Adipocyte (in vitro differentiated cells): Measurements from ENCODE around the gene TENT4B.

ENCODE experiments used
- DNase-seq: peaks from one replicate; pipeline ENCODE4 v3.0.0-alpha.2; 2015; ENCODE audit warnings: low read depth
- H3K27me3 ChIP-seq: replicated peaks from 2 replicates; pipeline ENCODE4 v1.7.0; 2013; ENCODE audit warnings: mild to moderate bottlenecking, low read length, moderate library complexity; ENCODE audit not compliant: control insufficient read depth, insufficient read depth
- H3K36me3 ChIP-seq: 2 replicates; pipeline ENCODE4 v1.7.0; 2013; ENCODE audit warnings: low read length, mild to moderate bottlenecking, moderate library complexity; ENCODE audit not compliant: control insufficient read depth, insufficient read depth, severe bottlenecking
- H3K4me1 ChIP-seq: 2 replicates; pipeline ENCODE4 v1.7.0; 2013; ENCODE audit warnings: mild to moderate bottlenecking, low read length, moderate library complexity; ENCODE audit not compliant: control insufficient read depth, insufficient read depth
- H3K4me3 ChIP-seq: 2 replicates; pipeline ENCODE4 v1.7.0; 2013; ENCODE audit warnings: mild to moderate bottlenecking, low read length, moderate library complexity
- H3K9ac ChIP-seq: 2 replicates; pipeline ENCODE4 v1.7.0; 2013; ENCODE audit warnings: mild to moderate bottlenecking, low read length, moderate library complexity
- H3K9me3 ChIP-seq: 2 replicates; pipeline ENCODE4 v1.7.0; 2013; ENCODE audit warnings: mild to moderate bottlenecking, low read length, moderate library complexity; ENCODE audit not compliant: control insufficient read depth

The TENT4B gene

GRCh38 chr16:50136399-50136798, 16.7 kb upstream of the TENT4B start:
- Histone ChIP-seq H3K36me3 (no peaks in the 10 kb centered on the region), H3K4me1 (no peaks in the 10 kb centered on the region), H3K4me3 (no peak overlapping the region), H3K27me3 (peaks cover 7% of the 10 kb centered on the region), H3K9me3 (no peaks in the 10 kb centered on the region), H3K9ac (no peak overlapping the region)
- no peak for DNase-seq

GRCh38 chr16:50137268-50137667, 15.8 kb upstream of the TENT4B start:
- H3K27me3 ChIP-seq: peaks cover 4% of the 10 kb centered on the region
- H3K4me3 ChIP-seq: no peak overlapping the region
- no peaks in the 10 kb centered on the region for H3K36me3 ChIP-seq
- no peaks in the 10 kb centered on the region for H3K9me3 ChIP-seq
- no peaks in the 10 kb centered on the region for H3K4me1 ChIP-seq
- no peak for DNase-seq
- no peak overlapping the region for H3K9ac ChIP-seq

GRCh38 chr16:50139580-50139979, 13.5 kb upstream of the TENT4B start:
- Histone ChIP-seq H3K27me3 (peaks cover 4% of the 10 kb centered on the region), H3K4me3 (no peak overlapping the region), H3K36me3 (no peaks in the 10 kb centered on the region), H3K9ac (no peak overlapping the region), H3K4me1 (no peaks in the 10 kb centered on the region), H3K9me3 (no peaks in the 10 kb centered on the region)
- no peak for DNase-seq

GRCh38 chr16:50144211-50144610, 8.9 kb upstream of the TENT4B start:
- Histone ChIP-seq H3K27me3 (no peaks in the 10 kb centered on the region), H3K4me1 (no peaks in the 10 kb centered on the region), H3K9ac (no peak overlapping the region), H3K36me3 (no peaks in the 10 kb centered on the region), H3K4me3 (no peak overlapping the region), H3K9me3 (no peaks in the 10 kb centered on the region)
- DNase-seq: no peak

- Histone ChIP-seq H3K4me3 (no peak overlapping the region), H3K9me3 (no peaks in the 10 kb centered on the region), H3K27me3 (no peaks in the 10 kb centered on the region), H3K36me3 (no peaks in the 10 kb centered on the region), H3K9ac (no peak overlapping the region), H3K4me1 (no peaks in the 10 kb centered on the region)
- DNase-seq: peak; percentile 24
Observed at GRCh38 chr16:50146479-50147435, 6.3 kb upstream of the TENT4B start.

GRCh38 chr16:50151322-50151721, 1.8 kb upstream of the TENT4B start:
- Histone ChIP-seq H3K9ac (no peak overlapping the region), H3K9me3 (no peaks in the 10 kb centered on the region), H3K36me3 (no peaks in the 10 kb centered on the region), H3K27me3 (no peaks in the 10 kb centered on the region), H3K4me1 (peaks cover 17% of the 10 kb centered on the region), H3K4me3 (no peak overlapping the region)
- DNase-seq: no peak

- H3K4me3 ChIP-seq: peak overlapping the region; percentile 91
- no peak for DNase-seq
Observed at GRCh38 chr16:50151756-50152155, 1.4 kb upstream of the TENT4B start.

GRCh38 chr16:50152351-50152806, 727 bp upstream of the TENT4B start:
- H3K4me1 ChIP-seq: peaks cover 20% of the 10 kb centered on the region
- peak overlapping the region; percentile 91 for H3K4me3 ChIP-seq
- no peaks in the 10 kb centered on the region for H3K36me3 ChIP-seq
- no peaks in the 10 kb centered on the region for H3K9me3 ChIP-seq
- H3K27me3 ChIP-seq: no peaks in the 10 kb centered on the region
- peak overlapping the region; percentile 93 for H3K9ac ChIP-seq
- peak; percentile 52 for DNase-seq

More at GRCh38 chr16:50151756-50152155, 1.4 kb upstream of the TENT4B start:
- H3K36me3 ChIP-seq: no peaks in the 10 kb centered on the region
- no peaks in the 10 kb centered on the region for H3K9me3 ChIP-seq
- H3K9ac ChIP-seq: peak overlapping the region; percentile 93
- no peaks in the 10 kb centered on the region for H3K27me3 ChIP-seq
- peaks cover 17% of the 10 kb centered on the region for H3K4me1 ChIP-seq

- peak; percentile 55 for DNase-seq
- Histone ChIP-seq H3K9ac (peak overlapping the region; percentile 91), H3K36me3 (no peaks in the 10 kb centered on the region), H3K4me1 (peaks cover 20% of the 10 kb centered on the region), H3K9me3 (no peaks in the 10 kb centered on the region), H3K27me3 (no peaks in the 10 kb centered on the region), H3K4me3 (peak overlapping the region; percentile 90)
Observed at GRCh38 chr16:50153596-50154419, 702 bp downstream of the TENT4B start.

GRCh38 chr16:50154420-50154950, 1.4 kb downstream of the TENT4B start:
- Histone ChIP-seq H3K4me1 (peaks cover 20% of the 10 kb centered on the region), H3K9ac (peak overlapping the region; percentile 91), H3K9me3 (no peaks in the 10 kb centered on the region), H3K27me3 (no peaks in the 10 kb centered on the region), H3K4me3 (peak overlapping the region; percentile 90), H3K36me3 (no peaks in the 10 kb centered on the region)
- DNase-seq: peak; percentile 24

GRCh38 chr16:50155925-50156324, 2.8 kb downstream of the TENT4B start:
- Histone ChIP-seq H3K36me3 (no peaks in the 10 kb centered on the region), H3K27me3 (no peaks in the 10 kb centered on the region), H3K9me3 (no peaks in the 10 kb centered on the region), H3K4me3 (peak overlapping the region; percentile 90), H3K4me1 (peaks cover 27% of the 10 kb centered on the region), H3K9ac (peak overlapping the region; percentile 91)
- DNase-seq: no peak
